ENCODE results near the gene PDE5A. TPM values are rescaled to one million over a fixed set of nuclear protein-coding genes. Genes with fewer than 3 reads are reported as not detected.

Gene PDE5A
- polyA plus RNA-seq, 3 donors = 0.80 to 0.82 TPM; not detected in 1

DNA sequence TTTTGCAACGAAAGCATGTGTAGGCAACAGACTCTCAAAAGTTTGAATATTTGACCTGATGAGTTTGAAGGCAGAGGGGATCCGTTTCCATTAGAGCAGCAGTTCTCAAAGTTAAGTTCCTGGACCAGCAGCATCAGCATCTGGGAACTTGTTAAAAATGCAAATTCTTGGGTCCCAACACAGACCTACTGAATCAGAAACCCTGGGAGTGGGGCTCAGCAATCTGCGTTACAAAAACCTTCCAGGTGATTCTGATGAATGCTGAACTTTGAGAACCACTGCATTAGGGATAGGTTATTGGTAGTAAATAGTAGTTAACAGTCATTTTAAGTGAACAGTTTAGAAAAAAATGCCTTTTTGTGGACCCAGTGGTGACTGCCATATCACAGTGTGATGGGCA, 98.8 kb downstream of the PDE5A start:
- Mint-ChIP-seq H3K27ac (no peak overlapping the region), H3K9me3 (peaks cover 0 to 10% (median 2%) of the 10 kb centered on the region in 7 donors), H3K36me3 (peaks cover 7 to 10% of the 10 kb centered on the region in 2 donors), H3K4me1 (no peaks in the 10 kb centered on the region), H3K27me3 (ENCODE audit: low read depth in 3 of 3) (no peaks in the 10 kb centered on the region), H3K4me3 (no peak overlapping the region)
- no peak for DNase-seq
- no peak overlapping the region for H3K4me2 ChIP-seq (replicated peaks; ENCODE audit: extremely low read depth, low read length, poor library complexity, severe bottlenecking)
- no peaks in the 10 kb centered on the region for H3K27me3 ChIP-seq (ENCODE audit: control insufficient read depth in 2 of 2, insufficient read depth in 2 of 2, low read length in 2 of 2)
- 100% methylated on average over 2 of the region's 3 CpGs for WGBS (ENCODE audit: insufficient coverage)
- H3K27ac ChIP-seq (ENCODE audit: low read depth in 1 of 2, low read length in 2 of 2) = no peak overlapping the region
- intact Hi-C loops (cut with micrococcal nuclease) = no loop called here
- no peak overlapping the region for H3K4me3 ChIP-seq (replicated peaks in 1 of 3; ENCODE audit: low read depth in 2 of 3, low read length in 3 of 3)
- no peak overlapping the region for H3K9ac ChIP-seq (ENCODE audit: insufficient read depth, low read length, poor library complexity, severe bottlenecking)
- peaks cover 0 to 8% of the 10 kb centered on the region in 2 donors for H3K9me3 ChIP-seq (replicated peaks in 1 of 2; ENCODE audit: control insufficient read depth in 1 of 2, insufficient read depth in 1 of 2, low read length in 2 of 2)
- H3K4me1 ChIP-seq (ENCODE audit: control insufficient read depth in 1 of 2, insufficient read depth in 2 of 2, low read length in 2 of 2) = no peaks in the 10 kb centered on the region
- TF ChIP-seq, protein P1, sequence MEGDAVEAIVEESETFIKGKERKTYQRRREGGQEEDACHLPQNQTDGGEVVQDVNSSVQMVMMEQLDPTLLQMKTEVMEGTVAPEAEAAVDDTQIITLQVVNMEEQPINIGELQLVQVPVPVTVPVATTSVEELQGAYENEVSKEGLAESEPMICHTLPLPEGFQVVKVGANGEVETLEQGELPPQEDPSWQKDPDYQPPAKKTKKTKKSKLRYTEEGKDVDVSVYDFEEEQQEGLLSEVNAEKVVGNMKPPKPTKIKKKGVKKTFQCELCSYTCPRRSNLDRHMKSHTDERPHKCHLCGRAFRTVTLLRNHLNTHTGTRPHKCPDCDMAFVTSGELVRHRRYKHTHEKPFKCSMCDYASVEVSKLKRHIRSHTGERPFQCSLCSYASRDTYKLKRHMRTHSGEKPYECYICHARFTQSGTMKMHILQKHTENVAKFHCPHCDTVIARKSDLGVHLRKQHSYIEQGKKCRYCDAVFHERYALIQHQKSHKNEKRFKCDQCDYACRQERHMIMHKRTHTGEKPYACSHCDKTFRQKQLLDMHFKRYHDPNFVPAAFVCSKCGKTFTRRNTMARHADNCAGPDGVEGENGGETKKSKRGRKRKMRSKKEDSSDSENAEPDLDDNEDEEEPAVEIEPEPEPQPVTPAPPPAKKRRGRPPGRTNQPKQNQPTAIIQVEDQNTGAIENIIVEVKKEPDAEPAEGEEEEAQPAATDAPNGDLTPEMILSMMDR (IDR thresholded peaks at IDR 0.05) = no peak
- no peaks in the 10 kb centered on the region for H3K36me3 ChIP-seq (replicated peaks in 1 of 2; ENCODE audit: control insufficient read depth in 1 of 2, insufficient read depth in 2 of 2, low read length in 2 of 2)
- no peak overlapping the region for H2AFZ ChIP-seq (ENCODE audit: insufficient read depth, low read depth, low read length, poor library complexity, severe bottlenecking)
- H3K79me2 ChIP-seq (ENCODE audit: insufficient read depth, low read length) = no peaks in the 10 kb centered on the region
- no peaks in the 10 kb centered on the region for H4K20me1 ChIP-seq (ENCODE audit: insufficient read depth, low read length)

DNA sequence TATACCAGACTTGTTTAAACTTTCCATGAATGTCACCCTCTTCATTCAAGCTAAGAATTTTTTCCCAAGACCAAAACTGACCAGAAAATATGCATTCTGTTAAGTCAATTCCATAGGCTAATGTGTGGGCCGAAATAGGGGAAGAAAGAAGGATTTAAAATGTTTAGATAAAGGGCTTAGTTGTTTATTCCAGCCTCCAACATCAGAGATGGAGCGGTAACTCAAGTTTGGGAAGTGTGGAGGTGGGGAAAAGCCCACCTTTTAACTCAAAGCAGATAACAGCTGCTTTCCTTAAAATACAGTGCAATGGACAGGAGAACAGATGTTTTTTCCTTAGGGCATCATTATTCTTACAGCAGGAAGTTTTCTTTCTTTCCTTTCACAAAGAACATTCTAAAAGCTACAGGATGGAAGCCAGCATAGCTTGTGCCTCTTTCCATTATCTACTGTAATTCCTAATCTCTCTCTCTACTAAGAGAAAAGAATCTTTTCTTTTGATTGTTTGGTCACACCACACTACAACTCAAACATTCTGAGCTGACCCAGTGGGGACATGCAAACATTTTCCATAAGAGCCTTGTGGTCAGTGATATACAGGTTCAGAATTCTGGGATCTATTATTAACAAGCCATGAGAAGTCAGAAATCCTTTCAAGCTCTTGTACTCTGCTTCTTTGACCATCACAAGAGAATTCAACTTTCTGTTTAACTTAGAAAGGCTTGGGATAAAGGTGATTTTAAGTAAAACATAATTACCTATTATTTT, 101.6 kb downstream of the PDE5A start:
- H2AFZ ChIP-seq (ENCODE audit: insufficient read depth, low read depth, low read length, poor library complexity, severe bottlenecking) = no peak overlapping the region
- H3K27ac ChIP-seq (ENCODE audit: low read depth in 1 of 2, low read length in 2 of 2) = no peak overlapping the region
- TF ChIP-seq, protein P1 (IDR thresholded peaks at IDR 0.05) = no peak
- H4K20me1 ChIP-seq (ENCODE audit: insufficient read depth, low read length) = no peaks in the 10 kb centered on the region
- peaks cover 0 to 2% of the 10 kb centered on the region in 2 donors for H3K36me3 ChIP-seq (replicated peaks in 1 of 2; ENCODE audit: control insufficient read depth in 1 of 2, insufficient read depth in 2 of 2, low read length in 2 of 2)
- Mint-ChIP-seq H3K9me3 (no peaks in the 10 kb centered on the region), H3K4me3 (no peak overlapping the region), H3K4me1 (no peaks in the 10 kb centered on the region), H3K27me3 (ENCODE audit: low read depth in 3 of 3) (no peaks in the 10 kb centered on the region), H3K36me3 (peaks cover 6 to 16% of the 10 kb centered on the region in 2 donors), H3K27ac (no peak overlapping the region)
- H3K4me1 ChIP-seq (ENCODE audit: control insufficient read depth in 1 of 2, insufficient read depth in 2 of 2, low read length in 2 of 2) = no peaks in the 10 kb centered on the region
- H3K9ac ChIP-seq (ENCODE audit: insufficient read depth, low read length, poor library complexity, severe bottlenecking) = no peak overlapping the region
- no peaks in the 10 kb centered on the region for H3K79me2 ChIP-seq (ENCODE audit: insufficient read depth, low read length)
- intact Hi-C loops (cut with micrococcal nuclease) = no loop called here
- no peak for DNase-seq
- no peak overlapping the region for H3K4me3 ChIP-seq (replicated peaks in 1 of 3; ENCODE audit: low read depth in 2 of 3, low read length in 3 of 3)
- H3K4me2 ChIP-seq (replicated peaks; ENCODE audit: extremely low read depth, low read length, poor library complexity, severe bottlenecking) = no peak overlapping the region
- WGBS (ENCODE audit: insufficient coverage) = no CpG with 5 or more reads among the region's 2 CpGs
- no peaks in the 10 kb centered on the region for H3K9me3 ChIP-seq (replicated peaks in 1 of 2; ENCODE audit: control insufficient read depth in 1 of 2, insufficient read depth in 1 of 2, low read length in 2 of 2)
- H3K27me3 ChIP-seq (ENCODE audit: control insufficient read depth in 2 of 2, insufficient read depth in 2 of 2, low read length in 2 of 2) = no peaks in the 10 kb centered on the region

All from CD14-positive monocyte (primary cell).